GM21515 (cell line): Measurements from ENCODE around the gene BLVRA.

Experiments used
- ATAC-seq: cut with Tn5 transposase; IDR thresholded peaks from one replicate; pipeline ENCODE4 v1.9.1; 2021; ENCODE audit not compliant: unreplicated experiment

BLVRA gene

DNA sequence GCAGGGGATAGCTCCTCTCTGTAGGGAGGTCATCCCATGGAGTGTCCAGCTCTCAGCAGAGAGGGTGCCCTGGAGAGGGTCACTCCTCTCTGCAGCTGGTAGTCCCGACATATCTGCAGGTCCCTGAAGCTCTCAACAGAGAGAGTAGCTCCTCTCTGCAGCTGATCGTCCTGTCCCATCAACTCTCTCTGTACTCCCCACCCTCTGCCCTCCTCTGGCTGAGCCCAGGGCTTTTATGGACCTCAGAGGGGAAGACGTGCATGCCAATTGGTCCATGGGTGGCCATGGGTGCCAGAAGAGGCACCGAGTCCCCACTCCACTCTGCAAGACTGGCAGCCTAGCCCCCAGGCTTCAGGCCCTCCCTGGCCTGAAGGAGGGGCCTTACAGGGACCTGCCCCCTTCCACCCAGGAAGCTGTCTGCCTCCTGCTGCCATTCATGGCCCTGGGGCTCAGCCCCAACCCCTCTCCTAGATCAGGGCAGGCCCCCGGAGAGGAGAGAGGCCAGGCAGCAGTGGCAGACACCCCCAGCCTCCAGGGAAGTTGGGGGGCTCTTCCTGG is 9.0 kb upstream of the BLVRA start:
- ATAC-seq, result no peak

DNA sequence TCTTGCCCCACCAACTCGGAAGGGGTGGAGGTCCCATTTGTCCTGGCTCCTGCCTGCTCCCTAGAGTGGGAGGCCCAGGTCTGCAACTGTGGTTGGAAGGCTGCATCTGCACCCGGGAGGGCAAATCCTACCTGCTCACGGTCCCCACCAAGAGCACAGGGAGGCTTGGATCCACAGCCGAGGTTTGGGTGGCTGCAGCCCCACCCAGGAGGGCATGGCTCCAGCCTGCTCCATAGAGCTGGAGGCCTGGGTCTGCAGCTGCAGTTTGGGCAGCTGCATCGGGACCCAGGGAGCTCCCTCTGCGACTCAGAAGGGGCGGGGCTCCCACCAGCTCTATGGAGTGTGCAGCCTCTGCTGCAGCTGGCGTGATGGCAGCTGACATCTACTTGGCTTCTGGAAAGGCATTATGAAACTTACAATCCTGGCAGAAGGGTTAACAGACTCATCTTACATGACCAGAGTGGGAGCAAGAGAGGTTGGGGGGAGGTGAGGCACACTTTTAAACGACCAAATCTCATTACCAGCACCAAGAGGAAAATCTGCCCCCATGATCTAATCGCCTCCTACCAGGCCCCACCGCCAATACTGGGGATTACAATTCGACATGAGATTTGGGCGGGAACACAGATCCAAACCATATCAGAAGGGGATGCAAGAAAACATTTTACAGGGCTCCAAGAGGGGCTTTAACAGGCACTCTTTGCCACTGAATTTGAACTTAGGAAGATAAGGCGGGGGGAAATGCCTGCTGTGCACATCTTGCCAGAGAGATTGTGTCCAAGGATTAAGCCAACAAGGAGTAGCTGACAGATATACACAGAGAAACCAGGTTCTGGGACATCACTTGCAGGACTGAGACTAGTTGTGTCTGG is 8.2 kb upstream of the BLVRA start:
- no peak for ATAC-seq

DNA sequence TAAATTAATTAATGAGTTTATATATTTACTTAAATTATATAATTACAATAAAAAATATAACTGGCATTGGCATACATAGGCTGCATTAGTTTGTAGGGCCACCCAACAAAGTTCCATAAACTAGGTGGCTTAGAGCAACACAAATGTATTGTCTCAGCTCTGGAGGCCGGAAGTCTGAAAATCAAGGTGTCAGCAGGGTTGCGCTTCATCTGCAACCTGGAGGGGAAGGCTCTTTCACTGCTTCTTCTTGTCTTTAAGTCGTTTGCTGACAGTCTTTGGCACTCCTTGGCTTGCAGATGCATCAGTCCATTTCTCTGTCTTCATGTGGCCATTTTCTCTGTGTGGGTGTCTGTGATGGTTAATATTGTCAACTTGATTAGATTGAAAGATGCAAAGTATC is 6.1 kb upstream of the BLVRA start:
- ATAC-seq, result no peak

DNA sequence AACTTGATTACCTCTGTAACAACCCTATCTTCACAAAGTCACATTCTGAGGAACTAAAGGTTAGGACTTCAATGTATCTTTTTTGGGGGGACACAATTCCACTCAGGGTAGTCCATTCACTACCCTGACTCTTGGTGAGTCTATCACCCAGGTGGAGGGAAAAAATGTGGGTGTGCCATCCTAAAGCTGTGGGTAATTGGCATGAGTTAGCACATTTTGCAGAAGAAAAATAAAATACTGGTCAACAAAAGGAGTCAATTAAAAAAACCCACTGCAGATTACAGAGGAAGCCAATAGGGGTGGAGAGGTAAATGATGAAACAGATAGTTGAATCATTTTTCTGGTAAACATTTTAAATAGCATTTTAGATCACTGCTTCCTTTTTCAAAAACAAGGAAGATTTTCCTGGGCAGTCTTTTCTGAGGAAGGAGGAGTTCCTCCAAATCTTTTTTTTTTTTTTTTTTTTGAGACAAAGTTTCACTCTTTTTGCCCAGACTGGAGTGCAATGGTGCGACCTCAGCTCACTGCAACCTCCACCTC is 5.1 kb upstream of the BLVRA start:
- ATAC-seq, result no peak

DNA sequence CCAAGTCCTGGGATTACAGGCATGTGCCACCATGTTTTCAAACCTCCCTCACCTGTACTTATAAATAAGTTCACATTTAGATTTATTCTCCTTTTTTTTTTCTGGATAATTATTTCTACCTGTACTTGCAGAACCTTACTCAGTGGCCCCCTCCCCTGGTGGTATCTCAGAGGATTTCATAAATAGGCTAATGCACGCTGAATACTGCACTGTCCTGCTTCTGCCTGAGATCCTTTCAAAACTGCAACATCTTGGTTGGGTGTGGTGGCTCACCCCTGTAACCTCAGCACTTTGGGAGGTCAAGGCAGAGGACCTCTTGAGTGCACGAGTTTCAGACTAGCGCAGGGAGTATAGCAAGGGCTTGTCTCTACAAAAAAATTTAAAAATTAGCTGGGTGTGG is 4.6 kb upstream of the BLVRA start:
- ATAC-seq, result no peak

DNA sequence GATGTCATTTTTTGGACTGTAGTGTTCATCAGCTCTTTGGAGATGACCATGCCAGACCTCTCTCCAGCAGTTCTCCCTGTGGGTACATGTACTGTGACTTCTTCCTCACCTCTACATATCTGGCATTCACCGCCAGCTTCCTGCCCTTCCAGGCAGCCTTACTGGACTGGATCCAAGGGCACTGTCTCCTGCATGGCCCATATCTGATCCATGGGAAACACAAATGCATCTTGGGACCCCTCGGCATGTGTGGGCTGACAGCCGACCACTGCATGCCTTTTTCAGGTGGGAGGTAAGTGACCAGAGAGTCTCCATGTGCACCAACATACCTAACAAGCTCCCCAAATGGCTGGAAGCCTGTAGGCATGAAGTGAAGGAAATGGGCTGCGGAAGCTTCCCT is 3.9 kb upstream of the BLVRA start:
- ATAC-seq, result no peak

DNA sequence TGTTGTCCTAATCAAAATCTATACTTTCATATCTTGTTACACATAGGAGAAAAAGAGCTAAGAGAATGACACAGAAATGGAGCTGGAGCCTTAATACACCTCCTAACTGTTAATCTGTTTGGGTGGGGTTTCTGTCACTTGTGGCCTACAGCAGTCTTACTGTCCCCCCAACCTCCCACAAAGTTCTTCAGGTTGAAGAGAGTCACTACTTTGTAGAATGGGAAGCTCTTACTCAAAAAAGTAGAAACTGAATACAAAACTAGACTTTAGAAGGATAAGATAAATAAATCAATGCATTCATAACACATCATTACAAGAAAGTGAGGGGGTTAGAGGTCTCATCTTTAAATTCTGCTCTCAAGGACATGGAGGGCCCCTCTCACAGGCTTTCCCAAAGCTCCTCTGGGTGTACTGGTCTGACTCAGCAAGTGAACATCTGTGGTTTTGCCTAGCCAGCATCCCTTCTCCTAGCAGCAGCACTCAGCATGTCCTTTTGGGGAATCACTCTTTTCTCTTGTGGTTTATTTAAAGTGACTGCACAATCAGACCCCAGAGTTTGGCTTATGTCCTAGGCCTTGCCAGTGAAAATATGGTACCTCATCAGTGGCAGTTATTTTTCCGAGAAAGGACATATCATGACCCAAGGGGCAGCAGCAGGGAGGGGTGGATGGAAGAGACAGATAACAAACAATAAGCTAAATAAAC is 2.0 kb upstream of the BLVRA start:
- ATAC-seq, result no peak

DNA sequence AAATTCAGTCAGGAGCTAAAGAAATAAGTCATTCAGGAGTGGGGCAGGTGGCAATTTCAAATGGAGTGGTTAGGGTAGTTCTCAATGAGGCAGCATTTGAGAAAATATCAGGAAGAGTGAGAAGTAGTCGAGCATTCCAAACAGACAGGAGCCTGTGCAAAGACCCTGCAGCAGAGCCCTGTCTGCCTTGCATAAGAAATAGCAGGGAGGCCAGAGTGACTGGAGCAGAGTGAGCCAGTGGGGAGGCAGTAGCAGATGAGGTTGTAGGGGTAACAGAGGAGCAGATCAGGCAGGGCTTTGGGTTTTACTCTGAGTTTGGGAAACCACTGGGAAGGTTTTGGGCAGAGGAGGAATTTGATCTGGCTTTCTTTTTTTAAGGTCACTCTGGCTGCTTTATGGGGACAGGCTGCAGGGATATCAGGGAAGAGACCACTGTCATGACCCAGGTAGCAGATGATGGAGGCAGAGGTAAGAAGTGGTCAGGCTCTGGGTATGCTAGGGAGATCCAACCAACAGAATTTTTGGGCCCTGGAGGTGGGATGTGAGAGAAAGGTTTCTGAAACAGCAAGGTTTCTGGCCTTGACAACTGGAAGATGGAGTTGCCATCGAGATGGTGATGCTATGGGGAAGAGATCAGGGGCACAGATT is 1.3 kb upstream of the BLVRA start:
- ATAC-seq, result no peak

DNA sequence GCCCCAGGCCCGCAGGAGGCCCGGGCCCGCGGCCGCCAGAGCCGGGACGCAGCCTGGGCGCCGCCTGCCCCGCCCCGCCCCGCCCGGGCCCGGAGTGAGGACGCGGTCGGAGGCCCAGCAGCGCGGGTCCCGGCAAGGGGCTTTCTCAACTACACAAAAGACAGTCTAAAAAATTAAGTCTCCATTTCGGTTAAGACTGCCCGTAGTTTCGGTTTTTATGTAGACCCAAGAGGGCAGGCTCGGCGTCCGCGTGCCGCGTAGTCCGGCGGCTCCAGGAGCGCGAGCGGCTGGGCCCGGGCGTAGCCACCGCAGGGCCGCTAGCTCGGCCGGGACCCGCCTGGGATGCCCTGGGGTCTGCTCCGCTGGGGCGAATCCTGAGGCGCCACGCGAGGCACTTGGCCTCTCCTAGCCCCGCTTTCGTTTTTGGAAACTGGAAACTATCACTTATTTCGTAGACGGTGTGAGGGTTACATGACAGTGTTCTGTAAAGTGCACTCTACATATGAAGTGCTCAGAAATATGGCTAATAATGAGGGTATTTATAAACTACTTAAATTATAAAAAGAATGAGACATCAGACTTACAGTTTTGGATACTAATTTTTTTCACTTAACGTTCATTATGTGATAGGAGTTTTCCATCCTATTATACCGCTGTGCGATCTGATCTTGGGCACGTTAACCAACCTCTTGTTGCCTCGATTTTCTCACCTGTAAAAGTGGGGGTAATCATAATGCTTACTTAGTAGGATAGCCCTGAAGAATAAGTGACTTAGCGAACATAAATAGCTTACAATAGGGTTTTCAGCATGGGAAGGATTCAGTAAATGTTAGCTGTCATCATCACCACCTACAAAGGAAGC is 573 bp downstream of the BLVRA start:
- ATAC-seq, result peak; percentile 53

DNA sequence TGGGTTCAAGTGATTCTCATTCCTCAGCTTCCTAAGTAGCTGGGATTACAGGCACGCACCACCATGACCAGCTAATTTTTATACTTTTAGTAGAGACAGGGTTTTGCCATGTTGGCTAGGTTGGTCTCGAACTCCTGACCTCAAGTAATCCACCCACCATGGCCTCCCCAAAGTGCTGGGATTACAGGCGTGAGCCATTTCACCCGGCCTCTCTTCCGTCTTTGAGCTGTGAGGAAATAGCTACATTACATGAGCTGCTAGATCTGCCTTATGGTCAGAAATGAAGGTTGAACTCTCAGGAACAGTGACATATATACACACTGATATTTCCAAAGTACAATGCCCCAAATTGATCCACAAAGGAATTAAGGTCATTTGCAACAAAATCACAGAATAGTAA is 2.4 kb downstream of the BLVRA start:
- ATAC-seq, result no peak

DNA sequence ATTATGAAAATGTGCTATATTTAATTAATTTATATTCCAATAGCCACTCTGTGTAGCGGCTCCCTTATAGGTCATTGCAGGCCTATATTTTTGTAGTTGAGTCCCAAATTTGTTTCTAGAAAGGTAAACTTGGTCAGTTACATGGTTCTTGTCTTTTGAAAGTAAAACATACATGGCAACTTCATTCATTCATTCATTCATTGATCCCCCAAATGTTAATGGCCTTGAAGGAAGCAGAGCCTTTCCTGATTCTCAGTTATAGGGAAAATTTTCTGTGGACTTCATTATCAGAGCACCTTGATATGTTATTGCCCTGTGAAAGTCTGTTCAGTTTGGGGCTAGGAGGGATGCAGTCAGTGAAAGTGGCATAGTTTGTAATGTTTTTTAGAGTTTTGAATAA is 2.9 kb downstream of the BLVRA start:
- no peak for ATAC-seq

DNA sequence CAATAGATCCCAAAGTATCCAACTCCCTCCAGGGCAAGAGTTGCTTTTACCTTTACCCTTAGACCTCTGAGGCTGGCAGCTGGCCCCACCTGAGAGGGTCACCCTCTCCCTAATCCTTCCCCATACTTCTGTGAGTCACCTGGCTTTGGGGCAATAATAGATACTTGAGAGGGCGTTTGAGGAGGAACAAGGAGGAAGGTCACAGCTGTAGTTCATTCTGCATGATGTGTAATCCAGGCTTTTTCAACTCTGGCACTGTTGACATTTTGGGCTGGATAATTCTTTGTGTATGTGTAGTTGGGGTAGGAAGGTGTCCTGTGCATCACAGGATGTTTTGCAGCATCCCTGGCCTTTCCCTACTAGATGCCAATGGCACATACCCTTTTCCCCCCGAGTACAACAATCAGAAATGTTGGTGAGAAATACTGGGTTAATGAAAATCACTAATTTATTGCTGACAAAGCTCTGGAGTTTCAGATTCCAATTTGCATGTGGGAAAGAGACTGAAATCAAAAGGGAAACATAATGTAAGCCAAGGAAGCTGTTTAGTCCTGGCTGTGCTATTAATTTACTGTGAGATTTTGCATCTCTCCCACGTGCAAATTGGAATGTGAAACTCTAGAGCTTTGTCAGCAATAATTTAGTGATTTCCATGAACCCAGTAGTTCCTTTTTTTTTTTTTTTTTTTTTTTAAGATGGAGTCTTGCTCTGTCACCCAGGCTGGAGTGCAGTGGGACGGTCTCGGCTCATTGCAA is 3.6 kb downstream of the BLVRA start:
- ATAC-seq, result no peak

DNA sequence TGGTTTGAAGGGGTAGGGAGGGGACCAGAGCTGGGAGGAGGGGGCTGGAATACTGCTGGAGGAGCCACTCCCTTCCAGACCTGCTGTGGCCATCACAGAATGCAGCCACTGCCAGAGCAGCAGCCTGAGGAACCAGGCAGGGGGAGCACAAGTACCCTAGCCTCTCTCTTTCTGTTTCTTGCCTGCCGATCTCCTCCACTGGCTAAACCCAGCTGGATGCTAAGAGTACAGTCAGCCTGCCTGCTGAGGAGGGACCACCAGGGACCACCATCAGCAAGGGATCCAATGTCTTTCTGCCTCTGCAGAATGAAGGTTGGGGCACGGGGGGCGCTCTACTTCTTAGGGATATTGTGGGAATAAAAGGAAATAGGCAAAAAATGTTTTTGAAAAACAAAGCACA is 4.7 kb downstream of the BLVRA start:
- no peak for ATAC-seq

DNA sequence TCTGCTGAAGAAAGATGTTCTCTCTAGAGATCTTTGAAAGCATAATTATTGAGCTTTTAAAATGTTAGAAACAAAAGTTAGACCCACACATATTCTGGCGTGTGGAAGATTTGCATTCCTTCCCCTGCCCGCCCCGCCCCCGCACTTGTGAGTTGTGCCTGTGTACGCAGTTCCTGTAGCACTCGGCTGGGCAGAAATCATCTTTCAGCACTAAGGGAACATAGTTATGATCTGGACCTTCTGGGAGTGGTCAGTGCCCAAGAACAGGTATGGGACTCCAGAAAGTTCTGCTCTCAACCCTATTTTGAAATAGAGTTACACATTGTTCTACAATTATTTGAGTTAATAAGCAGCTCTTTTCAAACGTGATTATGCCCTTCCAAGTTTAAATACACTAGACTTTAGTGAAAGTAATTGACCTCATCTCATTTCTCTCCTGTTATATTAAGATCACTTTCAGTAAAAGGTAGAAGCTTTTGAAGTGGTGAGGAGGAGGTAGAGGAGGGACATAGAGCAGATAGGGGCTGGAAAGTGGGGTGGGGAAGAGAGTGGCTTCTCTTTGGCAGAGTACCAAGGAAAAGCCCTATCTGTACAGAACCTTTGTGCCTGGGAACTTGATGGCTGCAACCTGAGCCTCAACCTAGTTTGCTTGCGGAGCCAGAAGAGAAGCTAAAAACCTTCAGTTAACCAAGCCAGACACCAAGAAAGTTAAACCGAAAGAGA is 5.7 kb downstream of the BLVRA start:
- no peak for ATAC-seq

DNA sequence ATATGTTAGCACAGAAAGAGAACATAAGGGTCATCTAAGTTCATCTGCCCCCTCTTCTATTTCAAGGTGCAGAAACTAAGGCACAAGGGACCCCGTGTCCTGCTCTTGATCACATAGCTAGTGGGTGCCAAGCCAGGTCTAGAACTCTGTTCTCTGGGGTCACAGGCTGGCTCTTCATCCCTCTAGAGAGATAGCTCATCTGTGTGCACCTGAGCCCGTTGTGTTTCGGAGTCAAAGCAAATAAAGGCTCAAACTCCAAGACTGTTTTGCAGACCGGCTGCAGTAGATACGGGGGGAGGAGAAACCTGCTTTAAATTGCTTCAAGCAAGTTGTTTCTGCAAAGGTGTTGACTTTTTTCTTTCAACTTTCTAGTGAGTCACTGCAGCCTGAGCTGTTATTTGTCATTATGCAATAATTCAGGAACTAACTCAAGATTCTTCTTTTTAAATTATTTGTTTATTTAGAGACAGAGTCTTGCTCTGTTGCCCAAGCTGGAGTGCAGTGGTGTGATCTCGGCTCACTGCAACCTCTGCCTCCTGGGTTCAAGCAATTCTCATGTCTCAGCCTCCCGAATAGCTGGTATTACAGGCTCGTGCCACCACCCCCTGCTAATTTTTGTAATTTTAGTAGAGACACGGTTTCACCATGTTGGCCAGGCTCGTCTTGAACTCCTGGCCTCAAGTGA is 6.5 kb downstream of the BLVRA start:
- no peak for ATAC-seq

DNA sequence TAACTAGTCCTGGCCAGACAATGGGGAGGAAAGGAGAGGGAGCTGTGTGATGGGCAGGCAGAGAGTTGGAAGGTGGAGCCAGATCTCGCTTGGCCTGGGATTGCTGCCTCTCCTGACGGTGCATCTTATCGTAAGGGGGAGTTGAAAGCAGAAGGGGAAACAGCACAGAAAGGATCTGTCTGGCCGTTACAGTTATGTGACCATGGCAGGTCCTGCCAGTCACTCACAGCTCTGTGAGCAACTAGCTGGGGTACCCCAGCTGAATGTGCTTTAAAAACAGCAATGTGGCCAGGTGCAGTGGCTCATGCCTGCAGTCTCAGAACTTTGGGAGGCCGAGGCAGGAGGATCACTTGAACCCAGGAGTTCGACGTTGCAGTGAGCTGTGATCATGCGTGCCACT is 8.1 kb downstream of the BLVRA start:
- no peak for ATAC-seq

DNA sequence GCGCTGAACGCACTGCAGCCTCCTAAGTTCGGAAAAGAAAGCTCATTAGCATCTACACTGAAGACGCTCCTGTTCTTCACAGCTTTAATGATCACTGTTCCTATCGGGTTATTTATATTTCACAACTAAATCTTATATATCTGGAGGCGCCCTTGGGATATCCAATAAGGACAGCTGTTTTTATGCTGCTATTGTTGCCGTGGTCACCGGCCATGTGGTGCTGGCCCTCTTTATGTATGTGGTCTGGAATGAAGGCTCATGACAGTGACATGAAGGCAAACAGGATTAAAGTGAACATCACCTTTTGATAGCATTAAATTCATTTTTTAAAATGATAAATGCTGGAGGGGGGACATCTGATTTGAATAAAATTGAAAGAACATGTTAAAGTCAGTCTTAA is 8.8 kb downstream of the BLVRA start:
- no peak for ATAC-seq

DNA sequence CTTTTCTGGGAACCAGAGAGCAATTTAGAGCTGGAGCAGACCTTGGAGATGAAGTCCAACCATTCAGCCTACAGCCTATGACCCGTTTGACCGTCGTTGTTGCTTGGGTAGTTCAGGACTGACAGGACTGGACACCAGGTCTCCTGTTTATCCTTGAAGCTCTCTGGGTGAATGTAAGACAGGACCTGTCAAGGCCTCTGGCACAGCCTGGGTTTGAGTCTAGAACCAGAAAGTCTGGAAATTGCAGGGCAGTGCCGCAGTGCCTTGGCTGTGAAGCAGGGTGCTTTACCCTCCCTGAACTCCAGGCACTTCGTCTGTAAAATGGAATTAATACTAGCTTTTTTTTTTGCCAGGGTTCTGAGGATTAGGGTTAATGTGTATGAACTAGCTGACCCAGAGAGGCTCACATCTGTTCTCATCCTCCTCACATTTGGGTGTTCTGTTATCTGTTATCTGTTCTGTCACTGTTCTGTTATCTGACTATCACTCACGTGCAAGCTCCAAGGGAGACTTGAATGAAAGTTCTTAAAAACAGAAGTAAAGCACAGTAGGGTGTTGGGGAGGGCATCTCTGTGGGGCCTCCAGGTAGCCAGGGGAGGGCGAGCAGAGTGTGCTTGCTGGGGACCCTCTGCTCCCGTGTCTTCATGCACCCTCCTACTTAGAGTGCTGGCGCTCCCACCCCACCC is 9.9 kb downstream of the BLVRA start:
- no peak for ATAC-seq
